Activated CD8-positive, alpha-beta T cell treated with anti-CD3 and anti-CD28 coated beads for 36 hours (primary cell): Measurements from ENCODE around the gene GRK5. TPM values are rescaled to one million over a fixed set of nuclear protein-coding genes. Genes with fewer than 3 reads are reported as not detected.

Source experiments
- ATAC-seq: fragments of 200-7000 bp; cut with Tn5 transposase; one replicate; pipeline ENCODE4 v1.10.0; 2021; ENCODE audit warnings: mild to moderate bottlenecking, moderate library complexity
- CTCF ChIA-PET: fragments of 350-600 bp; sonication (Branson Sonifier 250); formaldehyde crosslinking; loops from one replicate; lab custom pipeline; 2021; ENCODE audit warnings: antibody characterized with exemption; lab: Charles Lee
- POLR2A ChIA-PET: fragments of 350-600 bp; sonication (Branson Sonifier 250); formaldehyde crosslinking; loops from one replicate; lab custom pipeline; 2021; ENCODE audit warnings: antibody characterized with exemption; lab: Charles Lee
- DNase-seq: peaks from one replicate; pipeline ENCODE4 v3.0.0-alpha.2; 2020
- H3K27ac Mint-ChIP-seq: one replicate; pipeline ENCODE4 v1.8.0; 2021; ENCODE audit warnings: mild to moderate bottlenecking, mixed read lengths
- H3K27me3 Mint-ChIP-seq: one replicate; pipeline ENCODE4 v1.8.0; 2021; ENCODE audit warnings: mixed read lengths
- H3K36me3 Mint-ChIP-seq: one replicate; pipeline ENCODE4 v1.8.0; 2021; ENCODE audit warnings: low read depth, mixed read lengths
- H3K4me1 Mint-ChIP-seq: one replicate; pipeline ENCODE4 v1.8.0; 2021; ENCODE audit warnings: low read depth, mixed read lengths
- H3K4me3 Mint-ChIP-seq: one replicate; pipeline ENCODE4 v1.8.0; 2021; ENCODE audit warnings: mild to moderate bottlenecking, moderate library complexity, mixed read lengths
- H3K9me3 Mint-ChIP-seq: one replicate; pipeline ENCODE4 v1.8.0; 2021; ENCODE audit warnings: mixed read lengths
- intact Hi-C: fragments of 100-400 bp; cut with micrococcal nuclease; formaldehyde crosslinking; loops from one replicate; pipeline ENCODE4 v1.10.0; 2022
- total RNA-seq, 2 experiments: library from RNA; stranded (reverse); gene quantifications; one replicate each; pipeline ENCODE4 v1.2.3, GENCODE V29; 2021
- TF ChIP-seq, protein P1 (sequence below): fragments of 200-600 bp; IDR thresholded peaks from one replicate; pipeline ENCODE4 v1.8.0; 2022; ENCODE audit warnings: antibody characterized with exemption, mild to moderate bottlenecking

The GRK5 gene
- total RNA-seq, 2 experiments from 2014 or later, result 14.8 to 15.6 TPM

- intact Hi-C loops, result no loop called here
- no peak for DNase-seq
- Mint-ChIP-seq H3K27ac (no peak overlapping the region), H3K27me3 (no peaks in the 10 kb centered on the region), H3K36me3 (no peaks in the 10 kb centered on the region), H3K4me3 (no peak overlapping the region), H3K9me3 (no peaks in the 10 kb centered on the region), H3K4me1 (peaks cover 15% of the 10 kb centered on the region)
- POLR2A ChIA-PET, result interaction anchor here (0.6 kb wide), 1 partner anchor 33 kb away, joined by 3 read pairs; no protein-coding TSS in a partner anchor
- CTCF ChIA-PET, result no interaction called here
- no peak for ATAC-seq
- TF ChIP-seq, protein P1, sequence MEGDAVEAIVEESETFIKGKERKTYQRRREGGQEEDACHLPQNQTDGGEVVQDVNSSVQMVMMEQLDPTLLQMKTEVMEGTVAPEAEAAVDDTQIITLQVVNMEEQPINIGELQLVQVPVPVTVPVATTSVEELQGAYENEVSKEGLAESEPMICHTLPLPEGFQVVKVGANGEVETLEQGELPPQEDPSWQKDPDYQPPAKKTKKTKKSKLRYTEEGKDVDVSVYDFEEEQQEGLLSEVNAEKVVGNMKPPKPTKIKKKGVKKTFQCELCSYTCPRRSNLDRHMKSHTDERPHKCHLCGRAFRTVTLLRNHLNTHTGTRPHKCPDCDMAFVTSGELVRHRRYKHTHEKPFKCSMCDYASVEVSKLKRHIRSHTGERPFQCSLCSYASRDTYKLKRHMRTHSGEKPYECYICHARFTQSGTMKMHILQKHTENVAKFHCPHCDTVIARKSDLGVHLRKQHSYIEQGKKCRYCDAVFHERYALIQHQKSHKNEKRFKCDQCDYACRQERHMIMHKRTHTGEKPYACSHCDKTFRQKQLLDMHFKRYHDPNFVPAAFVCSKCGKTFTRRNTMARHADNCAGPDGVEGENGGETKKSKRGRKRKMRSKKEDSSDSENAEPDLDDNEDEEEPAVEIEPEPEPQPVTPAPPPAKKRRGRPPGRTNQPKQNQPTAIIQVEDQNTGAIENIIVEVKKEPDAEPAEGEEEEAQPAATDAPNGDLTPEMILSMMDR, result no peak
Measured at GRCh38 chr10:119465085-119465484, 257.7 kb downstream of the GRK5 start.

- ATAC-seq (no peak), DNase-seq (no peak)
- TF ChIP-seq, protein P1, result no peak
- Mint-ChIP-seq H3K4me1 (peaks cover 15% of the 10 kb centered on the region), H3K4me3 (no peak overlapping the region), H3K27ac (no peak overlapping the region), H3K27me3 (no peaks in the 10 kb centered on the region), H3K9me3 (no peaks in the 10 kb centered on the region), H3K36me3 (no peaks in the 10 kb centered on the region)
- intact Hi-C loops, result no loop called here
- POLR2A ChIA-PET, result no interaction called here
- CTCF ChIA-PET, result no interaction called here
Measured at GRCh38 chr10:119466076-119466475, 258.7 kb downstream of the GRK5 start.

- Mint-ChIP-seq H3K9me3 (no peaks in the 10 kb centered on the region), H3K36me3 (no peaks in the 10 kb centered on the region), H3K4me1 (peaks cover 12% of the 10 kb centered on the region), H3K27me3 (no peaks in the 10 kb centered on the region), H3K27ac (no peak overlapping the region), H3K4me3 (no peak overlapping the region)
- intact Hi-C loops, result no loop called here
- CTCF ChIA-PET, result interaction anchor here (1.0 kb wide), 1 partner anchor 290 kb away, joined by 3 read pairs; no protein-coding TSS in a partner anchor
- POLR2A ChIA-PET, result no interaction called here
- DNase-seq (peak; percentile 66), ATAC-seq (peak; percentile 85)
- TF ChIP-seq, protein P1, result no peak
Measured at GRCh38 chr10:119466655-119467054, 259.3 kb downstream of the GRK5 start.

DNA sequence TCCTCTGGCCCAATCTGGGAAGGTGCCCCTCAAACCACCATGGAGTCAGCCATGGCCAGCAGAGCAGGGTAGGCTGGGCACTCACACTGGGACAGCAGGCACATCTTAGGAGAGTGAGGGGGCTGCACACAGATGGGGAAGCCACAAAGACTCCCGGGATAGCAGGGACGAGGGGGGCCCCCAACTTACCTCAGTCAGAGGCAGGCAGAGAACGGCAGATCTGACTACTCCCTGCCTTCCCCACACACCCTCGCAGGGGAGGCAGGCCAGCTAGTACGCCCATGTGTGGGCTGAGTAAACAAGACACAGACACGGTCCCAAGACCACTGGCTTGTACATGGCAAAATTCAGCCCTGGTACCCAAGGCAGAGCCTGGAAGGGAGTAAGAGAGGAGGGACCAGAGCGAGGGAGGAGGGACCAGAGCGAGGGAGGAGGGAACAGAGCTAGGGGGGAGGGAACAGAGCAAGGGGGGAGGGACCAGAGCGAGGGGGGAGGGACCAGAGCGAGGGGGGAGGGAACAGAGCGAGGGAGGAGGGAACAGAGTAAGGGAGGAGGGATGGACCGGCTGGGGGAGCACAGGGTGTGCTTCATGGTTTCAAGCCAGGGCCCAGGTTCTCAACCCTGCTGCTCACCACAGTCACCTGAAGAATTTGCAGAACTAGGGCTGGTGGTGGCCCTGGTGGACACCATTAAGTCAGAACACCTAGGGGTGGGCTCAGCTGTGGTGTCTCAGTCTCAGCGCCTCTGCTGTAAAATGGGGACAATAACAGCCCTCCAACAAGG is 261.4 kb downstream of the GRK5 start:
- Mint-ChIP-seq H3K9me3 (no peaks in the 10 kb centered on the region), H3K4me1 (peaks cover 12% of the 10 kb centered on the region), H3K27me3 (no peaks in the 10 kb centered on the region), H3K4me3 (no peak overlapping the region), H3K27ac (no peak overlapping the region), H3K36me3 (no peaks in the 10 kb centered on the region)
- ATAC-seq, result no peak
- ChIA-PET POLR2A (no interaction called here), CTCF (no interaction called here)
- intact Hi-C loops, result no loop called here
- DNase-seq, result no peak
- TF ChIP-seq, protein P1, result no peak

DNA sequence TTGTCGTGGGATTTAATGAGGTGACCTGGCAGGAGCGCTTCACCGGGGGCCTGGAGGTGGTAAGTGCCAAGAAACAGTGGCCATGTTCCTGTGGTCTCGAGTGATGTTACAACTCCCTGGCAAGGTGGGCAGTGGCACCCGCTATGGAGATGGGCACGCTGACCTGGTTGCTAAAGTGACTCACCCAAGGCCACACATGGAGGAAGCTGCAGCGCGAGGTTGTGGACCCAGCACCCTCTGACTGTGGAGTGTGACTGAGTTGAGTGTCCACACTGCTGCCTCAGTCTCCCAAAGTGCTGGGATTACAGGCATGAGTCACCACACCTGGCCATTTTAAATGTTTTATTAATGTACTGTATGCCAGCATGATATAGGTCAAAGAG is 261.9 kb downstream of the GRK5 start:
- Mint-ChIP-seq H3K4me1 (peaks cover 12% of the 10 kb centered on the region), H3K9me3 (no peaks in the 10 kb centered on the region), H3K4me3 (no peak overlapping the region), H3K27me3 (no peaks in the 10 kb centered on the region), H3K27ac (no peak overlapping the region), H3K36me3 (no peaks in the 10 kb centered on the region)
- TF ChIP-seq, protein P1, result no peak
- no peak for DNase-seq
- intact Hi-C loops, result no loop called here
- CTCF ChIA-PET, result interaction anchor here (1.0 to 1.1 kb wide), 2 partner anchors 20 to 47 kb away, joined by 3 to 5 read pairs; no protein-coding TSS in a partner anchor
- POLR2A ChIA-PET, result no interaction called here
- no peak for ATAC-seq
